ENCODE results near the gene MDN1.

The MDN1 gene

DNA sequence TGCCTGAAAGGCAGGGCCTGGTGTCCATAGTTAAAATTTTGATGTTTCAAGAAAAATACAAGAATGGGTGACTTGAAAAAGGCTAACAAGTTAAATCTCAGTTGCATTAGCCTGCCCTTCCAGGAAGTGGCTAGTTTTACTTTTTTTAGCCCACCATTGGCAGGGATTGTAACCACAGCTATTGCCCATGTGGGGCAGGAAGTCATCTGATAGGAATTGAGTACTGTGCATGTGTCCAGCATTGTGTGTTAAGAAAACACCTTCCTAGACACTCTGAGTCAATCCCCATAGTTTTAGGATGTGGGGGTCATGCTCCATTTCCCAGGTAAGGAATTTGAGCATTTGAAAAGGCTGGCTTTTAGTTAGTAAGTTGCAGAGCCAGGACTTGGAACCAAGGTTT, 207.9 kb downstream of the MDN1 start:
- in situ Hi-C loops (cut with MboI; ENCODE audit: low sequenced_read_pairs), result no loop called here

DNA sequence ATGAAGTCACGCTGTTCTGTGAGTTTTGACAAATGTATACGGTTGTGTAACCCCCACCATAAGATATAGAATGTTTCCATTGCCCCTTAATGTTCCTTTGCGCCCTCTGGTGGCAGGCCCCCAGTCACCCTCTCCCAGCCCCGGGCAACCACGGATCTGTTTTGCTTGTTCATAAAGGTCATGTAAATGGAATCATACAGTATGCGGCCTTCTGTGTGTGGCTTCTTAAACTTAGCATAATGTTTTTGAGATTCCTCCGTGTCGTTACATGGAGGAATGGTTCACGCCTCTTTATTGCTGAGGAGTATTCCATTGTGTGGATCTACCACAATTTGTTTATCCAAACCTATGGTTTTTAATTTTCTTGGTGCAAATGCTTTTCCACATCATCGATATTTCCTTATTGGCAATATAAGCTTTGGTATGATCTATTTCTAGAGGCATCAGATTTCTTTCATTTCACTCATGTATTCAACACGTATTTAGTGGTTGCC, 209.4 kb downstream of the MDN1 start:
- in situ Hi-C loops (cut with MboI; ENCODE audit: low sequenced_read_pairs), result no loop called here

DNA sequence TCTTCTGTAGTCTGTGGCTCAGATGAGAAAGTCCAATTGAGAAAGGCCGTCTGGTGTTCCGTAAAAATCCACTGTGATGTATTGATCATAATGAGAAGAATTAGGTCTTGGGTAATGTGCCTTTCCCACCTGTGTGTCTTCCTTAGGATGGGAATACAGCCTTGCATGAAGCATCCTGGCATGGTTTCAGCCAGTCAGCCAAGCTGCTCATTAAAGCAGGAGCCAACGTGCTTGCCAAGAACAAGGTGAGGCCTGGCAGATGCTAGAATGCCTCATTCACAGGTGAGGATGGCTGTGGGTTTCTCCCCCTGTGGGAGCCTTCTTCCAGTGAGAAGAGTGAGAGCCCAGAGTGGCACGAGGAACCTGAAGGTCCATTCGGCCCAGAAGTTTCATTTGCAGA, 213.7 kb downstream of the MDN1 start:
- in situ Hi-C loops (cut with MboI; ENCODE audit: low sequenced_read_pairs), result no loop called here

DNA sequence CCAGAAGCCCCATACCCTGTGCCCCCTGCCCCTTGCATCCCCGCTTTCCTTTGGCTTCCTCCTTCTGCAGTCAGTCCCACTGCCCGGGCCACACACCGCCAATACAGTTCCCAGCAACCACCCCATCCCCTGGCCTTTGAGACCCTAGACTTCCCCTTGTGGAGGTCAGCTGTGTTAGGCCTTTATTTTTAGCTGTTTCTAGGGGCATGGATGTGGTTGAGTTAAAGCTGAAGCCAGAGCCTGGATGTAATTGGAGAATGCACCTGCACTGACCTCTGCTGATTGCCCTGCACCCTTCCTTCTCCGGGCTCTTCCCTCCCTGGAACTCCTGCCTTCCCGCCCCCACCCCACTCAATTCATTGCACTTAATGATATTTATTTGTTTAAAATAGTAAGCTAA, 214.9 kb downstream of the MDN1 start:
- in situ Hi-C loops (cut with MboI; ENCODE audit: low sequenced_read_pairs), result no loop called here

DNA sequence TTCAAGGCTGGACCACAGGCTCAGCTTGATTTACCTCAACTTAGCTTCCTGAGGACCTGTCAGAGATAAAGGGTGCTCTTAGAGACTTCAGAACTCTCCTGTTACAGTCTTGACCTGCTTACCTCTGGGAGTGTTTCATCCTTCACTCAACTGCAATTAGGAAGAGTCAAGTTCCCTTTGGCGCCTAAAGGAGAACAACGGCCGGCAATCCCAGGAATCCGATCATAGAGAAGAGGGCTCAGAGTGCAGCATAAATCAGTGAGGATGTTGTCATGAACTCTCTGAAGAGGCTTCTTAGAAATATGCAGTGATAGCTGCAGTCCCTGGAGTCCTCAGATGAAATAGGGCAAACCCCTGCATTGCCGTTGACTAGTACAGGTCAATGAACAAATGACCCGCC, 217.4 kb downstream of the MDN1 start:
- in situ Hi-C loops (cut with MboI; ENCODE audit: low sequenced_read_pairs), result no loop called here

DNA sequence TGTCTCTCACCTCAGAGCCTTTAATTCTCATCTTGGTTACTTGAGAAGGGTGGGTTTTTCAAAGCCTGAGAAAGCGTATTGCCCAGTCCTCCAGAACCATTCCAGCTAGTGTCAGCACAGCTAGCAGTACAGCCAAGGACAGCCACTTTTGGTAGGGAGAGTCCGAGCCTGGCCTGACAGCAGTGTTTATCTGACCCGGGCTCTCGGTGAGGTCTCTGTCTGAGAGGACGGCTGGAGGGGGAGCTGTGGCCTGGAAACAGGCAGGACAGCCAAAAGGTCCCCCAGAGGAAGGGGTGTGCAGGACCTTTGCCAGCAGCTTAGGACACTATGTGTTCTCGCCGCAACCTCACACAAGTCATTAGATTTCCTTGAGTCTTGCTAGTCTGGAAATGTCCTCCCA, 219.9 kb downstream of the MDN1 start:
- in situ Hi-C loops (cut with MboI; ENCODE audit: low sequenced_read_pairs), result no loop called here

DNA sequence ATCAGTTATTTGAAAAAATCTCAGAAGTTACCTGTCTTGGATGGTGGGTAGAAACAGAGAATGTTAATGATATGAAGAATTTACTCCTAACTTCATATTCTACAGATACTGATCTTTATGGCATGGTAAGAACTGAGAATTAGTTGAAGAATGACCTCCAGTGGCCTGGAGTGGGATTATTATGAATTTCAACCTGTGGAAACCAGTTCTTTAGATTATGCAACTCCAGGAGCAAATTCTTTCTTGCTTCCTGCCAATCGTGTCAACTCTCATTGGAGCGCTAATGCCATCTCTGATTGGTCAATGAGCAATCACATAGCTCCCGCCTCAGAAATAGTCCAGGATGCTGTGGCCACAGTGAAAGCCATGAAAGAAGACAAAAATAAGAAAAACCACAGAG, 221.6 kb downstream of the MDN1 start:
- in situ Hi-C loops (cut with MboI; ENCODE audit: low sequenced_read_pairs), result no loop called here

DNA sequence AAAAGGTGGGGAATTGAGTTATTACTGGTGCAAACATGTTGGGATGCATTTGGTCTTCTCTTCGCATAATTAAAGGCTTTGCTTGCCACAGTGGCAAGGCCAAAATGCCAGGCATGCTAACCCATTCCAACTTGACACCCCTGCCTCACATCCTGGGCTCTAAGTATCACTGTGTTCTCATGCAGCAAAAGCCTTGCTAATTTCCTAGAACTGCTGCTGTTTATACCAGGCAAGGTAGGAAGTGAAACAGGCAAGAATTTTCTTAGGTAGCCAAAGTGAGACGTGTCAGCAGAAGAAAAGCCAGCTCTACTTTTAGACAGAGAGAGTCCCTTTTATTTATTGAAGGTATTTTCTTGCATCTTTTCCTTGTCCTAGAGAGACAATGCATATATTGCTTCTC, 222.2 kb downstream of the MDN1 start:
- in situ Hi-C loops (cut with MboI; ENCODE audit: low sequenced_read_pairs), result no loop called here

DNA sequence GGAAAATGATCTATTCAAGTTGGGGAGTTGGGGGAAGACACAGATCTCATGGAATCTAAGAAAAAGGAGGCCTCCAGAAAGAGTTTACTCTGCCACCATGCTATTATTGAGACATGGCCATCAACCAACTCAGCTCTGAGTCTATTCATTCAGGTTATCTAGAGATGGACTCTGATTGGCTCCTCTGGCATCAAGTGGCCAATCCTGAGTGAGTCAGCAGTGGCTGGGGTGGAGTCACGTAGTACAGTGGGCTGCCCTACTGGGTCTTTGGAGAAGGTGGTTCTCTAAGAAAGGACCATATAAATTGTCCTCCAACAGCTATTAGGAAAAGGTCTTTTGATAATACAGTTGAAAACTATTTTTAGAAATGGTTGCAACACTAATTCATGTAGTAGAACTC, 223.1 kb downstream of the MDN1 start:
- in situ Hi-C loops (cut with MboI; ENCODE audit: low sequenced_read_pairs), result no loop called here

DNA sequence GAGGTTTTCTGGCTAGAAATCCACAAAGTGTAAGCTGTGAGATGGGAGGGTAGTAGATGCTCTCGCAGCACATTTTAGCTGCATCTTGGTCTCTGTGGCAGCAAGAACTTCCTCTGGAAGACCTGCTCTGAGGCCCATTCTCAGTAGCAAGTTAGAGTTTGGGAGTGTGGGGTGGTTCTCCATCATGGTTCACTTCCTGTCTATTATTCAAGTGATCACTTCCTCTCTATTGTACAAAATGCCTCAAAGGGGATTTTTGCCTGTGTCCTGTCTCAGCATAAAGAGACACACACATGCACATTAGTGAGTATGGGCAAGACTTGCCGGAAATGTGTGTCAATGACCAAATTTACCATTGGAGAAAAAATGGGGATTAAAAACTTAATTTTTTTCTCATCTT, 223.5 kb downstream of the MDN1 start:
- in situ Hi-C loops (cut with MboI; ENCODE audit: low sequenced_read_pairs), result no loop called here

All from hTERT RPE-1 (cell line).